Parathyroid adenoma (tissue), 2 donors: Measurements from ENCODE around the gene ZNF440.
"Not testable (repeated sequence)": the region's sequence is repeated elsewhere in the genome, so short reads cannot be mapped to it uniquely, and the experiment has no call there.

ENCODE experiments used
- H2AFZ ChIP-seq: fragments of 300-600 bp; sonication (generic); one replicate; pipeline ENCODE4 v1.7.0; 2017; ENCODE audit warnings: antibody characterized with exemption, mild to moderate bottlenecking
- H3K27ac ChIP-seq: fragments of 300-600 bp; sonication (generic); one replicate; pipeline ENCODE4 v1.7.0; 2017
- H3K27me3 ChIP-seq: fragments of 300-600 bp; sonication (generic); one replicate; pipeline ENCODE4 v1.7.0; 2017; ENCODE audit warnings: low read length; ENCODE audit not compliant: control insufficient read depth, insufficient read depth
- H3K36me3 ChIP-seq: fragments of 300-600 bp; sonication (generic); one replicate; pipeline ENCODE4 v1.7.0; 2017; ENCODE audit warnings: low read length; ENCODE audit not compliant: control insufficient read depth, insufficient read depth
- H3K4me1 ChIP-seq: fragments of 300-600 bp; sonication (generic); one replicate; pipeline ENCODE4 v1.7.0; 2017; ENCODE audit warnings: control low read depth
- H3K4me2 ChIP-seq: fragments of 300-600 bp; sonication (generic); one replicate; pipeline ENCODE4 v1.7.0; 2017; ENCODE audit warnings: low read length
- H3K4me3 ChIP-seq: fragments of 300-600 bp; sonication (generic); one replicate; pipeline ENCODE4 v1.7.0; 2017; ENCODE audit warnings: low read depth, low read length
- H3K79me2 ChIP-seq: fragments of 300-600 bp; sonication (generic); one replicate; pipeline ENCODE4 v1.7.0; 2017; ENCODE audit warnings: control low read depth
- H3K9ac ChIP-seq: fragments of 300-600 bp; sonication (generic); one replicate; pipeline ENCODE4 v1.7.0; 2017; ENCODE audit warnings: mild to moderate bottlenecking
- H3K9me3 ChIP-seq: fragments of 300-600 bp; sonication (generic); one replicate; pipeline ENCODE4 v1.7.0; 2017; ENCODE audit warnings: low read length; ENCODE audit not compliant: control insufficient read depth
- TF ChIP-seq, protein P1 (sequence below): fragments of 300-600 bp; sonication (generic); IDR thresholded peaks from one replicate; pipeline ENCODE4 v1.7.0; 2017; ENCODE audit warnings: antibody characterized with exemption, mild to moderate bottlenecking
- donor health status: primary hyperparathyroidism.

Gene ZNF440

GRCh38 chr19:11848200-11848593 is 34.1 kb downstream of the ZNF440 start:
- Histone ChIP-seq H3K79me2 (peaks cover 9% of the 10 kb centered on the region), H3K4me3 (peak overlapping the region; percentile 97), H3K36me3 (no peaks in the 10 kb centered on the region), H3K9ac (no peak overlapping the region), H3K9me3 (no peaks in the 10 kb centered on the region), H2AFZ (peak overlapping the region; percentile 92), H3K27ac (peak overlapping the region; percentile 95), H3K4me1 (peaks cover 16% of the 10 kb centered on the region), H3K27me3 (no peaks in the 10 kb centered on the region), H3K4me2 (peak overlapping the region; percentile 95)
- TF ChIP-seq, protein P1, sequence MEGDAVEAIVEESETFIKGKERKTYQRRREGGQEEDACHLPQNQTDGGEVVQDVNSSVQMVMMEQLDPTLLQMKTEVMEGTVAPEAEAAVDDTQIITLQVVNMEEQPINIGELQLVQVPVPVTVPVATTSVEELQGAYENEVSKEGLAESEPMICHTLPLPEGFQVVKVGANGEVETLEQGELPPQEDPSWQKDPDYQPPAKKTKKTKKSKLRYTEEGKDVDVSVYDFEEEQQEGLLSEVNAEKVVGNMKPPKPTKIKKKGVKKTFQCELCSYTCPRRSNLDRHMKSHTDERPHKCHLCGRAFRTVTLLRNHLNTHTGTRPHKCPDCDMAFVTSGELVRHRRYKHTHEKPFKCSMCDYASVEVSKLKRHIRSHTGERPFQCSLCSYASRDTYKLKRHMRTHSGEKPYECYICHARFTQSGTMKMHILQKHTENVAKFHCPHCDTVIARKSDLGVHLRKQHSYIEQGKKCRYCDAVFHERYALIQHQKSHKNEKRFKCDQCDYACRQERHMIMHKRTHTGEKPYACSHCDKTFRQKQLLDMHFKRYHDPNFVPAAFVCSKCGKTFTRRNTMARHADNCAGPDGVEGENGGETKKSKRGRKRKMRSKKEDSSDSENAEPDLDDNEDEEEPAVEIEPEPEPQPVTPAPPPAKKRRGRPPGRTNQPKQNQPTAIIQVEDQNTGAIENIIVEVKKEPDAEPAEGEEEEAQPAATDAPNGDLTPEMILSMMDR, result no peak

- Histone ChIP-seq H2AFZ (peak within 1 kb of the TSS; percentile 92), H3K36me3 (no peaks in the 10 kb centered on the region), H3K4me2 (peak within 1 kb of the TSS; percentile 95), H3K9me3 (no peaks in the 10 kb centered on the region), H3K27ac (peak within 1 kb of the TSS; percentile 95), H3K4me1 (peaks cover 12% of the 10 kb centered on the region), H3K79me2 (peaks cover 16% of the 10 kb centered on the region), H3K27me3 (no peaks in the 10 kb centered on the region), H3K9ac (peak within 1 kb of the TSS; percentile 78), H3K4me3 (peak within 1 kb of the TSS; percentile 97)
- TF ChIP-seq, protein P1, result no peak
These were observed 34.8 kb downstream of the ZNF440 start, which contains the start of gene ZNF439 for GRCh38 chr19:11848594-11849469. ZNF439 (plus strand) TSS chr19:11848726; CDS start chr19:11848868, 142 bp downstream.

DNA sequence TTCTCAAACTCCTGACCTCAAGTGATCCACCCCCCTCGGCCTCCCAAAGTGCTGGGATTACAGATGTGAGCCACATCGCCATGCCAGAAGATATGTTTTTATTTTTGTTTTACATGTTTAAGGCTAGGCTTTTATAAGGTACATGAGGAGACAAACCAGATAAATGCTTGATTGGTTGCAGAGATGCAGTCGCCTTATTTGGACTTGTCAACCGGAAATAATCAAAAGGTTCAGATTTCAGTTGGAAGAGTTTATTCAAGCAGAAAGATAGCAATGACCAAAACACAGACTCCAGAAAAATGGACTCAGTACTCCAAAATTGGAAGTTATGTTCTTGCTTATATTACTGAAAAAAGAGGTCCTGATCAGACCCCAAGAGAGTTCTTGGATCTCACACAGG is 36.2 kb downstream of the ZNF440 start:
- H3K9ac ChIP-seq, H2AFZ ChIP-seq, H3K4me1 ChIP-seq, H3K36me3 ChIP-seq, H3K27me3 ChIP-seq, H3K9me3 ChIP-seq: not testable (repeated sequence)
- Histone ChIP-seq H3K4me2 (peak overlapping the region; percentile 95), H3K4me3 (peak overlapping the region; percentile 97), H3K27ac (peak overlapping the region; percentile 95), H3K79me2 (peaks cover 29% of the 10 kb centered on the region)

GRCh38 chr19:11853358-11853757 is 39.3 kb downstream of the ZNF440 start:
- TF ChIP-seq, protein P1, result no peak

DNA sequence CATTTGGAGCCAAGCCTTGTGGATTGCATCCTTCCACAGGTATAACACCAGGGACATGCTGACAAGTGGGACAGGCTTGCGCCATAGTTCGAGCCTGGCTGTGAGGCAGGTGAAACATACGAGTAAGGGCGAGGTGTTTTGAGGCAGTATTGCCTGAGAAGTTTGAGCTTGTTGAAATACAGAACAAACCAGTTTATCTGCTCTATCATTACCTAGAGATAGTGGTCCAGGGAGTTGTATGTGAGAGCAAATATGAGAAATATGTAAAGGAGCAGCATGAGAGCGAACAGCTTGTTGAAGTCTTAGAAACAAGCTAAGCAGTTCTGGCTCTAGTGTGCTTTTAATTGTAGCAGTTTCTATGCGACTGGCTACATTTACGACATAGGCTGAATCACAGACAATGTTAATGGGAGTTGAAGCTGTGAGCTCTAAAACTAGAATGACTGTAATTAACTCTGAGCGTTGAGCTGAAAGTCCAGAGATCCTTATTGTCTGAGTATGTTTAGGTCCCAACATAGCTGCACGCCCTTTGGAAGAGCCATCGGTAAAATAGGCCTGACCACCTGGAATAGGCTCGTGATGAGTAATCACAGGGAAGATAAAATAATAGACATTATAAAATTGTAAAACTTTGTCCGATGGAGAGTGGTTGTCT is 42.6 kb downstream of the ZNF440 start:
- Histone ChIP-seq H3K4me1 (peaks cover 13% of the 10 kb centered on the region), H3K4me2 (no peak overlapping the region), H3K36me3 (no peaks in the 10 kb centered on the region), H2AFZ (no peak overlapping the region), H3K27ac (no peak overlapping the region), H3K9ac (no peak overlapping the region), H3K9me3 (no peaks in the 10 kb centered on the region), H3K27me3 (no peaks in the 10 kb centered on the region), H3K4me3 (no peak overlapping the region), H3K79me2 (peaks cover 88% of the 10 kb centered on the region)
- TF ChIP-seq, protein P1, result no peak

More at GRCh38 chr19:11853358-11853757, 39.3 kb downstream of the ZNF440 start:
- Histone ChIP-seq H2AFZ (no peak overlapping the region), H3K36me3 (no peaks in the 10 kb centered on the region), H3K9me3 (no peaks in the 10 kb centered on the region), H3K4me2 (no peak overlapping the region), H3K4me1 (peaks cover 7% of the 10 kb centered on the region), H3K9ac (no peak overlapping the region), H3K4me3 (no peak overlapping the region), H3K79me2 (peaks cover 60% of the 10 kb centered on the region), H3K27me3 (no peaks in the 10 kb centered on the region), H3K27ac (no peak overlapping the region)
